ENCODE measurements around the gene SHH.

SHH gene

GRCh38 chr7:155811895-155812761 lies at the start of gene SHH:
Gene SHH (minus strand): TSS chr7:155812463. CDS start chr7:155812122, 341 bp downstream.
- DNase-seq, result no peak

GRCh38 chr7:155861480-155861868 lies 49.2 kb upstream of the SHH start:
- DNase-seq, result no peak

GRCh38 chr7:155860840-155861479 lies 48.7 kb upstream of the SHH start:
- DNase-seq, result no peak

GRCh38 chr7:155860461-155860839 lies 48.2 kb upstream of the SHH start:
- DNase-seq, result no peak

- no peak for DNase-seq
Observed at GRCh38 chr7:155858521-155859061, 46.3 kb upstream of the SHH start.

GRCh38 chr7:155857141-155857540 lies 44.9 kb upstream of the SHH start:
- no peak for DNase-seq

GRCh38 chr7:155856656-155857055 lies 44.4 kb upstream of the SHH start:
- DNase-seq, result no peak

- no peak for DNase-seq
Observed at GRCh38 chr7:155852426-155853301, 40.4 kb upstream of the SHH start.

GRCh38 chr7:155851892-155852291 lies 39.6 kb upstream of the SHH start:
- no peak for DNase-seq

- DNase-seq, result no peak
Observed at GRCh38 chr7:155850766-155851678, 38.8 kb upstream of the SHH start.

- no peak for DNase-seq
Observed at GRCh38 chr7:155850001-155850436, 37.8 kb upstream of the SHH start.

GRCh38 chr7:155848691-155849669 lies 36.7 kb upstream of the SHH start:
- no peak for DNase-seq

GRCh38 chr7:155847821-155848435 lies 35.7 kb upstream of the SHH start:
- no peak for DNase-seq

- DNase-seq, result no peak
Observed at GRCh38 chr7:155846936-155847335, 34.7 kb upstream of the SHH start.

- DNase-seq, result no peak
Observed at GRCh38 chr7:155846156-155846555, 33.9 kb upstream of the SHH start.

GRCh38 chr7:155845226-155845625 lies 33.0 kb upstream of the SHH start:
- DNase-seq, result no peak

- DNase-seq, result no peak
Observed at GRCh38 chr7:155844526-155844925, 32.3 kb upstream of the SHH start.

GRCh38 chr7:155844019-155844453 lies 31.8 kb upstream of the SHH start:
- no peak for DNase-seq

GRCh38 chr7:155843426-155844018 lies 31.3 kb upstream of the SHH start:
- DNase-seq, result no peak
